Measurements from ENCODE around the gene MARCHF3. TPM values are rescaled to one million over a fixed set of nuclear protein-coding genes. Genes with fewer than 3 reads are reported as not detected.

The MARCHF3 gene
- total and polyA plus RNA-seq, 10 of the 15 experiments (the other 5 are each of a cell fraction or from before 2014, with no cell fraction given): 3.6 to 24.1 (median 11.3) TPM

DNA sequence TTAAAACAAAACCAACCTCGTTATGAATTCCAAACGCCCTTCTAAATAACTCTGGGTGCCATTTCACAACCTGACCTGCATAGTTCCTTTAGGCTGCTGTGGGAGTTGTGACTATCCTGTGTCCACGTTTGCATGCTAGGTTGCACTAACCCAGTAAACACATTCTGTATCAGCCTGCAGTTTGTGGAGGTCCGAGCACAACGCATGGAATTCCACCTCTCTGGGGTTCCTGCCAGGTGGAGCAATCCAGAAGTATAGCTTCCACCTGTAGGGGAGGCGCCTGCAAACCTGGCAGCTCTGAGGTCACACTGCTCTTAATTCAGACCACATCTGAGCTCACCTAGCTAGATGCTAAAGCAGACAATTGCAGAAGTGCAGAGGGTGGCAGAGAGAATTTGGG lies 57.2 kb downstream of the MARCHF3 start:
- Histone ChIP-seq H3K9ac (ENCODE audit: control insufficient read depth, insufficient read depth, low read length) (no peak overlapping the region), H3K4me3 (0 out of 2 replicates have a peak overlapping the region, but pooled peaks have one; percentile 7), H4K20me1 (ENCODE audit: control insufficient read depth, insufficient read depth) (no peaks in the 10 kb centered on the region), H3K4me1 (ENCODE audit: control insufficient read depth, insufficient read depth, low read length) (peaks cover 34% of the 10 kb centered on the region), H3K79me2 (ENCODE audit: control insufficient read depth, insufficient read depth, low read length) (no peaks in the 10 kb centered on the region), H3K36me3 (ENCODE audit: control insufficient read depth in 2 of 2, insufficient read depth in 2 of 2, low read length in 1 of 2) (no peaks in the 10 kb centered on the region), H2AFZ (ENCODE audit: control insufficient read depth, low read depth, low read length) (peak overlapping the region; percentile 15; the same call in 1 of the 2 replicates), H3K27me3 (replicated peaks in 1 of 2; ENCODE audit: control insufficient read depth in 2 of 2, insufficient read depth in 2 of 2, low read length in 1 of 2) (no peaks in the 10 kb centered on the region), H3K27ac (ENCODE audit: control insufficient read depth, insufficient read depth) (peak overlapping the region; percentile 78; the same call in 1 of the 2 replicates), H3K4me2 (ENCODE audit: control insufficient read depth, insufficient read depth) (peak overlapping the region; percentile 61), H3K9me3 (replicated peaks; ENCODE audit: control insufficient read depth, insufficient read depth, low read length) (no peaks in the 10 kb centered on the region)
- BruUV-seq (replicated peaks): no TSS peak
- ATAC-seq: peak; percentile 31
- 66% methylated on average over 6 of the region's 6 CpGs for WGBS (ENCODE audit: insufficient coverage, insufficient replicate concordance, low lambda C conversion rate, missing lambda C conversion rate)
- no peak for FAIRE-seq
- in situ Hi-C loops (cut with MboI): no loop called here
- intact Hi-C loops (cut with micrococcal nuclease; ENCODE audit: unreplicated experiment): loop anchor here (2.0 kb wide), 1 partner anchor 58 kb away; the partner anchor contains the start of gene MARCHF3
- no peak for DNase-seq (ENCODE audit: low read depth, low spot score)
- no peak for TF ChIP-seq FOXK2 (IDR thresholded peaks at IDR 0.05)
- TF ChIP-seq SMAD5 (IDR thresholded peaks at IDR 0.05; ENCODE audit: low read depth): no peak
- TF ChIP-seq CHD2 (IDR thresholded peaks at IDR 0.05; ENCODE audit: borderline replicate concordance, low read depth, low read length): no peak
- peak; percentile 45 for TF ChIP-seq NR2C2 (IDR thresholded peaks at IDR 0.05; ENCODE audit: borderline replicate concordance, control insufficient read depth, insufficient read length, low read depth)
- 0 out of 2 replicates have a peak, but pooled peaks have one; percentile 14 for TF ChIP-seq RUNX3 (IDR thresholded peaks at IDR 0.05; ENCODE audit: low read length)
- TF ChIP-seq, protein P1, sequence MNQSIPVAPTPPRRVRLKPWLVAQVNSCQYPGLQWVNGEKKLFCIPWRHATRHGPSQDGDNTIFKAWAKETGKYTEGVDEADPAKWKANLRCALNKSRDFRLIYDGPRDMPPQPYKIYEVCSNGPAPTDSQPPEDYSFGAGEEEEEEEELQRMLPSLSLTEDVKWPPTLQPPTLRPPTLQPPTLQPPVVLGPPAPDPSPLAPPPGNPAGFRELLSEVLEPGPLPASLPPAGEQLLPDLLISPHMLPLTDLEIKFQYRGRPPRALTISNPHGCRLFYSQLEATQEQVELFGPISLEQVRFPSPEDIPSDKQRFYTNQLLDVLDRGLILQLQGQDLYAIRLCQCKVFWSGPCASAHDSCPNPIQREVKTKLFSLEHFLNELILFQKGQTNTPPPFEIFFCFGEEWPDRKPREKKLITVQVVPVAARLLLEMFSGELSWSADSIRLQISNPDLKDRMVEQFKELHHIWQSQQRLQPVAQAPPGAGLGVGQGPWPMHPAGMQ (IDR thresholded peaks at IDR 0.05; ENCODE audit: borderline replicate concordance): no peak
- TF ChIP-seq SPI1 (IDR thresholded peaks at IDR 0.05; ENCODE audit: borderline replicate concordance, insufficient read depth, low read depth, low read length): 0 out of 2 replicates have a peak, but pooled peaks have one; percentile 24
- no peak for TF ChIP-seq CEBPZ (IDR thresholded peaks at IDR 0.05; ENCODE audit: low read depth, low read length)
- TF ChIP-seq TCF3 (IDR thresholded peaks at IDR 0.05; ENCODE audit: borderline replicate concordance, insufficient read depth, low read depth, low read length): no peak
- ChIA-PET SMC1A (ENCODE audit: uncharacterized antibody, unreplicated experiment) (interaction anchor here (0.6 to 11.5 kb wide), 4 partner anchors 9 to 192 kb away, joined by 3 to 102 read pairs (median 4); no protein-coding TSS in a partner anchor), POLR2A (interaction anchor here (2.8 kb wide), 1 partner anchor 38 kb away, joined by 11 read pairs; no protein-coding TSS in a partner anchor), RAD21 (ENCODE audit: unreplicated experiment) (interaction anchor here (1.0 to 11.5 kb wide), 4 partner anchors 25 to 54 kb away, joined by 4 to 102 read pairs (median 16); no protein-coding TSS in a partner anchor), CTCF (interaction anchor here (0.7 to 1.8 kb wide), 3 partner anchors 9 to 16 kb away, joined by 3 to 5 read pairs (median 4); no protein-coding TSS in a partner anchor)

Measured in GM12878 (cell line).